ENCODE measurements around the gene SLC26A1. TPM values are rescaled to one million over a fixed set of nuclear protein-coding genes. Genes with fewer than 3 reads are reported as not detected.
"Not testable (repeated sequence)": the region's sequence is repeated elsewhere in the genome, so short reads cannot be mapped to it uniquely, and the experiment has no call there.

SLC26A1 gene
- total RNA-seq, 2 experiments from 2014 or later: not detected

DNA sequence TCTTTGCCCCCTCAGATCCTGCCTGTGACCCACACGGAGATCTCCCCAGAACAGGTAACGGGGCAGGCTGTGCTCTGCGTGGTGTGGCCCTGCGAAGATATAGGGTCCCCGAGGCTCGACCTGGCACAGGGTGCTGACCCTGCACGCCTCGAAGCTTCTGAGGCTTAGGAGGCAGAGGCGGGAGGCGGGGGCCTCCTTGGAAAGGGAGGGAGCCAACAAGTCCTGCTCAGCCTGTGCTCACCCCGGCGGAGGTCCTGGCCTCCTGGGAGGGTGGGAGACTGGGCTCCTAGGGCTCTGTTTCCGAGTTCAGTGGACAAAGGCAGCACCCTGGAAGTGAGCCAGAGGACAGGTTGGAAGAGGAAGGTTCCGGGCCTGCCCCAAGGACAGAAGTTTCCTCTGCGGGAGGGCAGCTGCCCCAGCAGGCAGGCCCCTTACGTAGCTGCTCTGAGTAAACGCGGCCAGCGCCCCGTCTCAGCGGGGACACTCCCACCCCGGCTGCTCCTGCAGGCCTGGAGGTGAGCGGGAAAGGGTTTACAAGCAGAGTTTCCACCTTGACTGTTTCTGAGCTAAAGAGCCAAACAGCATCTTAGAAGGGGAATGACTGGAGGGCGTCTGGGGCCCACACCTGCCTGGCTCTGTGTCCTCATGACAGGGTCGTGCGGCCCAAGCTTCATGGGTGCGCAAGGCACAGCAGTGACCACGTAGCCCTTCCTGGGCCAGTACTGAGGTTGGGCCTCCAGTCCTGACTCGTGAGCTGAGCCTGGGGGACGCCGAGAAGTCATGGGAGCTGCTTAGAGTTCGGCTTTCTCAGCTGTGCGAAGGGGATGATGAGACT is 44.9 kb downstream of the SLC26A1 start:
- ChIA-PET CTCF (no interaction called here), POLR2A (no interaction called here)

DNA sequence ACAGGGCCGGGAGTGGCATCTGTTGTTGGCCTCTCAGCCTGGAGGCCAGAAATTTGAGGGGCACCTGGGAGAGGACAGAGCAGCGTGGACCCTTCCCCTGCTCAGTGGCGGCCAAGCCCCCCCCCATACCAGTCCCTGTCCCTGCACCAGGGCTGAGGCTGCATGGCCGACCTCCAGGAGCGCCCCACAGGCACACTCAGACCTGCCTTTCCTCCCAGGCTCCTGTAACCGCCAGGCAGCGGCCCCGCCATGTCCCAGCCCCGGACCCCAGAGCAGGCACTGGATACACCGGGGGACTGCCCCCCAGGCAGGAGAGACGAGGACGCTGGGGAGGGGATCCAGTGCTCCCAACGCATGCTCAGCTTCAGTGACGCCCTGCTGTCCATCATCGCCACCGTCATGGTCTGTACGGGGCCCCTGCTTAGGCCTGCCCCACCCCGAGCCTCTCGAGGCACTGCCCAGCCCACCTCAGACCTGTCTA is 45.7 kb downstream of the SLC26A1 start:
- ChIA-PET CTCF (no interaction called here), POLR2A (no interaction called here)

DNA sequence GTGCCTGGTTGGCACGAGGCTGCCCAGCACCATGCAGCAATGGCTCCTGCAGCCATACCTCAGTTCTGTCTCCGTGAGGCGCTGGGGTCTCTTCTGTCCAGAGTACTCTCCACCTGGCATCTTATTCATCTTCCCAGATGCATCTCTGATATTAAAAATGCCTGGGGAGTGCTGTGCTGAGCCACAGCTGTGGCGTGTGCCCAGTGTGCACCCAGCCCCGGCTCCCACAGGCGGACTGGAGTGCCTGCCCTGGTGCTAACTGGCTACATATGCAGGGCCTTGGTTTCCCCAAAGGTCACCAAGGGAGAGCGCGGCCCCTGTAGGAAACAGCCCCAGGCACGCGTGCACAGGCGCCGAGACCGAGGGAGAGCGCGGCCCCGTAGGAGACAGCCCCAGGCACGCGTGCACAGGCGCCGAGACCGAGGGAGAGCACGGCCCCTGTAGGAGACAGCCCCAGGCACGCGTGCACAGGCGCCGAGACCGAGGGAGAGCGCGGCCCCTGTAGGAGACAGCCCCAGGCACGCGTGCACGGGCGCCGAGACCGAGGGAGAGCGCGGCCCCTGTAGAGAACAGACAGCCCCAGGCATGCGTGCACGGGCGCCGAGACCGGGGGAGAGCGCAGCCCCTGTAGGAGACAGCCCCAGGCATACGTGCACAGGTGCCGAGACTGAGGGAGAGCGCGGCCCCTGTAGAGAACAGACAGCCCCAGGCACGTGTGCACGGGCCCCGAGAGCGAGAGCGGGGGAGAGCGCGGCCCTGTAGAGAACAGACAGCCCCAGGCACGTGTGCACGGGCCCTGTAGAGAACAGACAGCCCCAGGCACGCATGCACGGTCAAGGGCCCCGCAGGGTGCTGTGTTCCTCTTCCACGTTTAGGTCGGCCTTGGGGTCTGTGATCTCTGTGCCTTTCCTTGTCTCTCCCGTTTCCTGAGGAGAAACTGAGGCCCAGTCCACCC is 46.4 kb downstream of the SLC26A1 start:
- ChIA-PET POLR2A (no interaction called here), CTCF (no interaction called here)

DNA sequence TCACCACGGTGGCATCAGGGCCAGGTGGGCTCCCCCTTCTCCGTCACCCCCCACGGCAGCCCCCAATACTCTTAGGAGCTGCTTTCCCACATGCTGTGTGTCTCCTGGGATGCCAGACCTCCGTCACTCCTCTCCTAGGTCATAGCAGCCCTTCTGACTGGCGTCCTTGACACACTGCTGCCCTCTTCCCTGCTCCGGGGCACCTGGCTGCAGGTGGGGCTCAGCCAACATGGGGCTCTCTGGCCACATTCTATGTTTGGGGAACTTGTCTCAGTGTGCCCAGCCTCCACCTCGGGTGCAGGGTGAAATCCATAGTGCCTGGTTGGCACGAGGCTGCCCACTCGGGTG is 47.1 kb downstream of the SLC26A1 start:
- CTCF ChIA-PET: no interaction called here
- POLR2A ChIA-PET: no interaction called here

DNA sequence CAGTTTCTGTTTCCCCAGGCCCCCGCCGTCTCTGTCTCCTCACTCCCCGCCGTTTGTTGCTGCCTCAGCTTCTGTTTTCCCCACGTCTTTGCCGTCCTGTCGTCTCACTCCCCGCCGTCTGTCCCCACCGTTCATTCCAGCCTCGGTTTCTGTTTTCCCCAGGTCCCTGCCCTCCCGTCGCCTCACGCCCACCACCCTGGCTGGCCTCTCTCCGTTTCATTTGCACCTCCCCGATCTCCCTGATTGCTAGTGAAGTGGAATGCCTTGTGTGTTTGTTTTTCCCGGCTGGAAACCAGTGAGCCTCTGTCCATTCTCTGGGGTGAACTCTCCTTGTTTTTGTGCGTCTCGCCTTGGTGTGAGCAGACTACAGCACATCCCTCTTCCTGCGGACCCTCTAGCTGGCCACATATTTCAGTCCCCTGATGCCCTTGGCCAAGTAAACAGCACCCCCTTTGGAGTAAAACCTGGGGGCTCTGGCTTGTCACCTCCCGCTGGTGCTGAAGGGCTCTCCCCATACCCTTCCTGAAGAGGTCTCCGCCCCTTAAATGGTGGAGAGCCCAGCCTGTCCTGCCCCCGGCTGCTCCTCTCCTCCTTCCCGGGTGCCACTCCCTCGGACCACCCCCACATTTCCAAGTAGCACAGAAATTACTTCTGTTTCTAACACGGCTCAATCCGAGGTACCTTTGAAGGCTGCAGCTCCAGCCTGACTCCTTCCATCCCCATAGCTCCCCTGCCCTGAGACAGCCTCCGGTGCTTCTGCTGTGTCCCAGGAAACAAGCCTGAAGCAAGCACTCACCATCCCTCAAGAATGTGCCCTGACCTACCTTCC is 47.7 kb downstream of the SLC26A1 start:
- CTCF ChIA-PET: no interaction called here
- POLR2A ChIA-PET: no interaction called here

DNA sequence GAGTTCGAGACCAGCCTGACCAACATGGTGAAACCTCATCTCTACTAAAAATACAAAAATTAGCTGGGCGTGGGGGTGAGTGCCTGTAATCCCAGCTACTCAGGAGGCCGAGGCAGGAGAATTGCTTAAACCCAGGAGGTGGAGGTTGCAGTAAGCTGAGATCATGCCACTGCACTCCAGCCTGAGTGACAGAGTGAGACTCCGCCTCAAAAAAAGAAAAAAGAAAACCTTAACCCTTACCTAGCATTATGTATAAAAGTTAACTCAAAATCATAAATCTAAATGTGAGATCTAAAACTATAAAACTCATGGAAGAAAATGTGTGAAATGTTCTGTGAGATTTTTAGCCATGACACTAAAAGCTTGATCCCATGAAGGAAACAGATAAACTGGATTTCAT is 53.7 kb downstream of the SLC26A1 start:
- POLR2A ChIA-PET: not testable (repeated sequence)
- CTCF ChIA-PET: interaction anchor here (0.6 kb wide), 1 partner anchor 13 kb away, joined by 3 read pairs; no protein-coding TSS in a partner anchor

Other genes starting within 250 kb of the SLC26A1 start
- gene CPLX1, start 167.3 kb downstream of the SLC26A1 start, total RNA-seq: under 1 TPM in 1 of 2 experiments, not detected in 1; 0.15 TPM
- gene GAK, start 61.1 kb downstream of the SLC26A1 start, total RNA-seq: 100 to 1,000 TPM; 101 to 105 TPM
- gene TMEM175, start 60.9 kb downstream of the SLC26A1 start, total RNA-seq: 10 to 100 TPM; 16.9 to 17.3 TPM
- 10 to 100 TPM; 15.0 to 15.3 TPM for gene DGKQ, start 19.8 kb downstream of the SLC26A1 start, total RNA-seq
- 10 to 100 TPM; 11.5 to 13.4 TPM for gene IDUA, start 6.4 kb downstream of the SLC26A1 start, total RNA-seq
- 10 to 100 TPM; 17.7 to 18.7 TPM for gene FGFRL1, start 18.2 kb upstream of the SLC26A1 start, total RNA-seq
- gene RNF212, start 120.2 kb upstream of the SLC26A1 start, total RNA-seq: 1 to 10 TPM; 1.1 to 1.6 TPM
- 1 to 10 TPM; 3.2 to 4.2 TPM for gene SPON2, start 179.2 kb upstream of the SLC26A1 start, total RNA-seq

All from activated CD8-positive, alpha-beta memory T cell treated with anti-CD3 and anti-CD28 coated beads for 36 hours (primary cell).